ENCODE measurements around the gene MSI2.

Gene MSI2

DNA sequence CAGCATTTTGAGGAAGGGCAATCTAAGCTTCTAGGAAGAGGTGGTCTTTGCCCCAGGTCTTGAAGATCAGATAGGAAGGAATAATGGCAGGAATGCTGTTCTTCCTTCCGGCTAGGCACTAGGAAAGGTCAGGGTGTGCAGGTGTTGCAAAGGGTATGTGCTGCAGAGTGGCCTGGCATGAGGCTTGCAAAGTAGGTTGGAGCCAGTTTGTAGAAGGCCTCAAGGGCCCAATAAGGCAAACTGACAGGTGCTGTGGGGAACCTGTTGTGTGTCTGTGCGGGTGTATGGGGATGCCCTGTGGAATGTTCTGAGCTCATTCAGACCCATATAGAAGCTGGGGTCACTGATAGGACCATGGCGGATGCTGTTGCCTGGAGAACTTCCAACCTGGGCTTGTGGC, 12.7 kb downstream of the MSI2 start:
- H3K36me3 ChIP-seq (ENCODE audit: insufficient read depth, low read length): no peaks in the 10 kb centered on the region; the same call in none of the 2 replicates
- peaks cover 14% of the 10 kb centered on the region for H3K4me1 ChIP-seq (ENCODE audit: insufficient read depth, low read length)
- H3K9ac ChIP-seq (ENCODE audit: low read depth, low read length): no peak overlapping the region
- no peaks in the 10 kb centered on the region for H3K9me3 ChIP-seq (ENCODE audit: control insufficient read depth, insufficient read depth, low read length)

DNA sequence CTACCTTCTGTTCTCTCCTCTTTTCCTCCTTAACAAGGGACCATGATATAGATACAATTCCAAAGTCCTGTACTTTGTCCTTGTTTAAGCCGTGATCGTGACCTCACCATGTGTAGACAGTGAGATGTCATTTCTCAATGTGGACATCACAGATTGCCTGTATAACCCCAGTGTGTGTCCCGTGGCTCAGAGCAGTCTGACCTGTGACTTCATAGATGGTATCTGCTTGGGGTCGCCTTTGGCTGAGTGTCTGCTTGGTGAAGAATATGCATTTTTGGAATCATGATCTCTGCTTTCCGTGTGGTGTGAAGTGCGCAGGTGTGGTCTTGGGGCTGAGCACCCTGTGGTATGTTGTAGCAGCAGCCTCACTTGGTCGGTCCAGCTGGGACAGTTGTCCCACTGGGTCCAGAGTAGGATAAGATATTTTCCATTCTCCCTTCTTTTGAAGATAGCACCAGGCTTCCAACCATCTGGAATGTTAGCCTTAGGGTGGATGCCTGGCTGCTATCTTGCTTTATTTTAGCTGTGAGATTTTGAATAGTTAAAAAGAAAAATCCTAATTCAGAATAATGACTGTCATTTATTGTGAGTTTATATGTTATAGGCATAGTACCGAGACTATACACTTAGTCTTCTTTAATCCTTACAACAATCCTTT, 13.4 kb downstream of the MSI2 start:
- H3K9ac ChIP-seq (ENCODE audit: low read depth, low read length): no peak overlapping the region
- no peaks in the 10 kb centered on the region; the same call in 1 of the 2 replicates for H3K36me3 ChIP-seq (ENCODE audit: insufficient read depth, low read length)
- no peaks in the 10 kb centered on the region for H3K9me3 ChIP-seq (ENCODE audit: control insufficient read depth, insufficient read depth, low read length)
- H3K4me1 ChIP-seq (ENCODE audit: insufficient read depth, low read length): peaks cover 14% of the 10 kb centered on the region

DNA sequence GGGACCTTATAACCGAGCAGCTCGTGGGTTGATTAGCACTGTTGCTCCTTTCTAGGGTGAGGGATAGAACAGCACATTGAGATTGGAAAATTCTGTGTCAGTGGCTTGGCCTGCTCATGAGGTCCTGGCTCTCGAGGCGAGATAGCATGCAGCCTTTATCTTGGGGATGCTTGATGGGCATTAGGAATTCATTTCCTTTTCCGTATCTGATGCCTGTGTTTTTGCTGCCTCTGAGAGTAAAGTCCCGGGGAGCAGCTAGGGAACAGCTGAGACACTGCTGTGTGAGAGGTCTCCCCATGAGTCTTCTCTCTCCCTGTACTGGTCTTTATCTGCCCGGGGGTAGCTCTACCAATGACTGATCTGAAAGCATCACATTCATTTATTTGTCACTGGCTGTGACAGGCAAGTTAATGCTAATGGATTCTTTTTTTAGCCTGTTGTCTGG, 14.5 kb downstream of the MSI2 start:
- H3K9ac ChIP-seq (ENCODE audit: low read depth, low read length): no peak overlapping the region
- peaks cover 14% of the 10 kb centered on the region for H3K4me1 ChIP-seq (ENCODE audit: insufficient read depth, low read length)
- H3K9me3 ChIP-seq (ENCODE audit: control insufficient read depth, insufficient read depth, low read length): no peaks in the 10 kb centered on the region
- no peaks in the 10 kb centered on the region; the same call in 1 of the 2 replicates for H3K36me3 ChIP-seq (ENCODE audit: insufficient read depth, low read length)

DNA sequence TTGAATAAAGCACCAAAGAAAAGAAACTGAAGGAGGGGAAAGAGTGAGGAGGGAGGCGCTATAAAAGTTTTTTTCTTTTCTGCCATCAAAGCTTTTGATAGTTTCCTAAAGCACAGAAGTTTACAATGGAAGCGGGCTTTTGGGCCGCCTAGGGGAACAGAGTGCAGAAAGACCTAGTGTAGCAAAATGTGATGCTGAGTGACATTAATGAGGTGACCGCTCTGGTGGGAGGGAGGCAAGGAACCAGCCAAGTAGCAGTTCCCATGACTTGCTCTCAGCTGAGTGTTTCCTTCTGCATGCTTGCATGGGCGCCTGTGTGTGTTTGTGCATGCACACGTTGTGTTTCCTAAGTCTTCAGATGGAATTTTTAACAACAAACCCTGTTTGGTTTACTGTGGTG, 15.5 kb downstream of the MSI2 start:
- Histone ChIP-seq H3K36me3 (ENCODE audit: insufficient read depth, low read length) (no peaks in the 10 kb centered on the region; the same call in 1 of the 2 replicates), H3K9me3 (ENCODE audit: control insufficient read depth, insufficient read depth, low read length) (no peaks in the 10 kb centered on the region), H3K9ac (ENCODE audit: low read depth, low read length) (no peak overlapping the region), H3K4me1 (ENCODE audit: insufficient read depth, low read length) (peaks cover 14% of the 10 kb centered on the region)

DNA sequence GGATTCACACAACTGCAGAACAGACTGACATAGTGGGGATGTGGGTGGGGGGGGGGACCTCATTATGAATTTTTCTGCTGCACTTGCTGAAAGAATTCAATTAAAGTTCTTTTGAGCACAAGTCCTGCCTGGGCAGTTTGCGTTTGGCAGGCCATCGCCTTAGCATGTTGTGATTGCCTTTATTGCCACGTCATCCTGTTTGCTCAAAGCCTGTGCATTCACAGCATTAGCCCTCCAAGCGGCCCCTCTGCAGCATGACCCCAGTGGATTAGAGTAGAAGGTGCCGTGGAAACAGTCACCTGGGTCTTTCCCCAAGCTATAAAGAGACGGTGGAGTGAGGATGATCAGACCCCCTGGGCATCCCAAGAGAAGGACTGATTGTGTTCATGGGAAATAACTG, 17.2 kb downstream of the MSI2 start:
- Histone ChIP-seq H3K9me3 (ENCODE audit: control insufficient read depth, insufficient read depth, low read length) (no peaks in the 10 kb centered on the region), H3K9ac (ENCODE audit: low read depth, low read length) (no peak overlapping the region), H3K36me3 (ENCODE audit: insufficient read depth, low read length) (no peaks in the 10 kb centered on the region; the same call in 1 of the 2 replicates), H3K4me1 (ENCODE audit: insufficient read depth, low read length) (peaks cover 14% of the 10 kb centered on the region)

DNA sequence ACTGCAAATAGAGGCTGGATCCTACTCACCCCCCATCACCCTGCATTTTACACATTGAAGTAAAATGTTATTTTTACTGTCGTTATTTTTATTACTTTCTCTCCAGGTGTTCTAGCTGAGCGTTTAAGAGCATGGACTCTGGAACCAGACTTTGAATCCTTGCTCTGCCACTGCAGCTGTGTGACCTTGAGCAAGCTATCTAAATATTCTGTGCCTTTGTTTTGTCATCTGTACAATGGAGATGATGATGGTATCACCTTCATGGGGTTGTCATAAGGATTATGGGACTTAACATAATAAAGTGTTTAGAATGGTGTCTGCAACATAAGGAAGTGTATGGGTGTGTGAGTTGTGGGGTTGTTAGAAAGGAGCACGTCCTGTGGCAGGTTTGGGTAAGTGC, 17.8 kb downstream of the MSI2 start:
- Histone ChIP-seq H3K9ac (ENCODE audit: low read depth, low read length) (no peak overlapping the region), H3K9me3 (ENCODE audit: control insufficient read depth, insufficient read depth, low read length) (no peaks in the 10 kb centered on the region), H3K4me1 (ENCODE audit: insufficient read depth, low read length) (peaks cover 14% of the 10 kb centered on the region), H3K36me3 (ENCODE audit: insufficient read depth, low read length) (no peaks in the 10 kb centered on the region; the same call in 1 of the 2 replicates)

DNA sequence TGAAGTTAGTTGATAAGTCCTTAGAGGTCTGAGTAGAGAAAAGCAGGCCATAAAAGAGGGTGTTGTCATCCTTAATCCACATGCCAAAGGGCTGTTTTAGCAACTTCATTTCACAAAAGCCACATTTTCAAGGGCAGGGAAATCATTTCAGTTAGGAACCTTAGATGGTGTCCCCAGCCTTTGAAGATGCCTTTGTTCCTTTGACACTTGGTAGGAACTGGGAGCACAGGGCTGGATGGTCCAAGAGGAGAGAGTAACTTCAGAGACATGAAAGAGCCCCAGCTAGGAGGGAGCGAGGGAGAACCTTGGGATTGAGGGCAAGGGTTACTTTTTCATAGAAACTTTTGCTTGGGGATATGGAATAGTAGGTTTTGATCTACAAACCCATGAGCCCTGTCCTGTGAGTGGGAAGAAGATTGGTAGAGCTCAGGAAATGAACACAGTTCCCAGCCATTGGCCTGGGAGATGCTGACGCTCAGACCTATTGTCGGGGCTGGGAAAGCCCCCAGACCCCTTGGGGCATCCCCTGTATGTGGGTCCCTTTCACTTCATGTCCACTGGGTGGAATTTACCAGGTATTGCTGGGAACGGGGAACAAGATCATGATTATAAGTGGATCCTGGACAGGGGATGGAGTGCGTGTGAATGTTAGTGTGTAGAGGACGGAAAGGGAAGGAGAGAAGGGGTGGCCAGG, 18.9 kb downstream of the MSI2 start:
- no peaks in the 10 kb centered on the region for H3K36me3 ChIP-seq (ENCODE audit: insufficient read depth, low read length)

DNA sequence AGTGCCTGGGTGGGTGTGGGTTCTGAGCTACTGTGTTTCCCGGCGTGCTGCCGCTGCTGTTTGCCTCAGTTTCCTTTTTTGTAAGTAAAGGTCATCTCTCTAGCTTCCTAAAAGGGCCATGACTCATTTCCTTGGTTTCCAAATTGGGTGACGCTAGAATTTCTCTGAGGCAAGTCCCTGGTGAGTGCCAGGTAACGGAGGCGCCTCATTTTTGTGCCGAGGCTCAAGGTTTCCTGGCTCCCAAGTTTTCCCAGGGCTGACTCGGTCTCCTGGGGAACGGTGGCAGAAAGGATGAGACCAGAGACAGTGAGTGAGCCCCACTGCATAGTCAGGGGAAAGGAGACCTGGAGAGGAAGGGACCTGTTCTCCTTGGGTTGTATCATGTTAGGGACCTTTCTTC, 20.3 kb downstream of the MSI2 start:
- H3K4me1 ChIP-seq (ENCODE audit: insufficient read depth, low read length): no peaks in the 10 kb centered on the region
- no peaks in the 10 kb centered on the region for H3K36me3 ChIP-seq (ENCODE audit: insufficient read depth, low read length)
- H3K9me3 ChIP-seq (ENCODE audit: control insufficient read depth, insufficient read depth, low read length): no peaks in the 10 kb centered on the region

More for the DNA sequence above, 18.9 kb downstream of the MSI2 start:
- no peaks in the 10 kb centered on the region for H3K9me3 ChIP-seq (ENCODE audit: control insufficient read depth, insufficient read depth, low read length)
- H3K9ac ChIP-seq (ENCODE audit: low read depth, low read length): no peak overlapping the region
- peaks cover 12% of the 10 kb centered on the region for H3K4me1 ChIP-seq (ENCODE audit: insufficient read depth, low read length)

DNA sequence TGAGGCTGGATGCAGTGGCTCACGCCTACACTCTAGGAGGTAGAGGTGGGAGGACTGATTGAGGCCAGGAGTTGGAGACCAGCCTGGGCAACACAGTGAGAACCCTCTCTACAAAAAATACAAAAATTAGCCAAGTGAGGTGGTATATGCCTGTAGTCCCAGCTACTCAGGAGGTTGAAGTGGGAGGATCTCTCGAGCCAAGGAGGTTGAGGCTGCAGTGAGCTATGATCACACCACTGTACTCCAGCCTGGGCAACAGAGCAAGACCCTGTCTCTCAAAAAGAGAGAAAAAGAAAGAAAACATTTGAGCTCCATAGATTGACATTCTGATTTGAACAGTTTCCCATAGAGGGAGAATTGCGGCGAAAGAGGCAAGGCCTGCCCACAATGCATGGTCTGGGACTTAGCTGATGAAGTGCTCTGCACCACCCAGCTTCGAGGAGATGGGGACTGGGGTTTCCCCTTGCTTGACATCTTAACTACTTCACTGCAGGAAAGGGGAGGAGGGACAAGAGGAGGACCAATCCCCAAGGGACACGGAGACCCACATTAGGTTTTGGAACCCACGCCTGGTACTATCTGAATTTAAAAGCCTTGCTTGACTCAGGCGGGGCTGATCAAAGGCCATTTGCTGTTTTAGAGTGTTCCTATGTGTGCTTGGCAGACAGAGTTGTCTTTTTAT, 21.7 kb downstream of the MSI2 start:
- Histone ChIP-seq H3K9me3 (ENCODE audit: control insufficient read depth, insufficient read depth, low read length) (no peaks in the 10 kb centered on the region), H3K4me1 (ENCODE audit: insufficient read depth, low read length) (peaks cover 9% of the 10 kb centered on the region), H3K36me3 (ENCODE audit: insufficient read depth, low read length) (no peaks in the 10 kb centered on the region), H3K9ac (ENCODE audit: low read depth, low read length) (no peak overlapping the region)

More for the DNA sequence above, 20.3 kb downstream of the MSI2 start:
- H3K9ac ChIP-seq (ENCODE audit: low read depth, low read length): no peak overlapping the region

DNA sequence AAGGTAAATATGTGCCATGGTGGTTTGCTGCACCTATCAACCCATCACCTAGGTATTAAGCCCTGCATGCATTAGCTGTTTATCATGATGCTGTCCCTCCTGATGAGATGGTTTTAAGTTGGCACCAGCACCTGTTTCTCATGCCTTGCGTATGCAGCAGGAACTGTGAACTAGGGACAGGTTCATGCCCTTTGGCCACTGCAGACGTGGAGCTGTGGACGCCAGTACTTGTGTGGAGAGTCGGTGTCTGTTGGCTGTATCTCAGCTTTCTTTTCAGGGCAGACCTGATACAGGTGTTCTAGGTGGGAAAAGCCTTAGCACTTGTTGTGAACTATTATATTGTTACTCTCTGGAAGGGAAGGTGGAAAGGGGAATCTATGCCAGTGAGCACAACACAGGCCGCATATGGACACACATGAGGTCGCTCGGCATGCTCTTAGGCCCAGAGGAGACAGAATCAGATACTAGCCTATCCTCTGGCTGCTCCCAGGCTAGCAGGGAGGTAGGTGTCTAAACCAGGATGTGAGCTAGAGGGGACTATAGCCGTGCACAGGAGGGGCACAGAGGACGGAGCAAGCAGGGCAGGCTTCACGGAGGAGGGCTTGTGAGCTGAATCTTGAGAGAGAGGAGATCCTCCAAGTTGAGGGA, 22.5 kb downstream of the MSI2 start:
- H3K36me3 ChIP-seq (ENCODE audit: insufficient read depth, low read length): no peaks in the 10 kb centered on the region
- H3K9ac ChIP-seq (ENCODE audit: low read depth, low read length): no peak overlapping the region
- no peaks in the 10 kb centered on the region for H3K9me3 ChIP-seq (ENCODE audit: control insufficient read depth, insufficient read depth, low read length)
- H3K4me1 ChIP-seq (ENCODE audit: insufficient read depth, low read length): peaks cover 14% of the 10 kb centered on the region

DNA sequence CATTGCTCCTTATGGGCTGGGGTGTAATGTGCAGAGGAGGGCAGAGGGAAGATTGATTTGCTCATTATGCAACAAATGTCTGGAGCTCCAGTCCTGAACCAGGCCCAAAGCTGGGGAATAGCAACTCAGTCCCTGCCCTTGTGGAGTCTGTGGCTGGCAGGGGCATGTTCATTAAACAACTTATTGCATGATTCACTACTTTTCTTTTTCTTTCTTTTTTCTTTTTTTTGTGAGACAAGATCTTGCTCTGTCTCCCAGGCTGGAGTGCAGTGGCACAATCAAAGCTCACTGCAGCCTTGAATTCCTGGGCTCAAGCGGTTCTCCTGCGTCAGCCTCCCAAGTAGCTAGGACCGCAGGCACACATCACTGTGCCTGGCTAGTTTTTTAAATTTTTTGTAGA, 23.1 kb downstream of the MSI2 start:
- peaks cover 16% of the 10 kb centered on the region for H3K4me1 ChIP-seq (ENCODE audit: insufficient read depth, low read length)
- H3K9ac ChIP-seq (ENCODE audit: low read depth, low read length): no peak overlapping the region
- H3K36me3 ChIP-seq (ENCODE audit: insufficient read depth, low read length): no peaks in the 10 kb centered on the region
- H3K9me3 ChIP-seq (ENCODE audit: control insufficient read depth, insufficient read depth, low read length): no peaks in the 10 kb centered on the region

DNA sequence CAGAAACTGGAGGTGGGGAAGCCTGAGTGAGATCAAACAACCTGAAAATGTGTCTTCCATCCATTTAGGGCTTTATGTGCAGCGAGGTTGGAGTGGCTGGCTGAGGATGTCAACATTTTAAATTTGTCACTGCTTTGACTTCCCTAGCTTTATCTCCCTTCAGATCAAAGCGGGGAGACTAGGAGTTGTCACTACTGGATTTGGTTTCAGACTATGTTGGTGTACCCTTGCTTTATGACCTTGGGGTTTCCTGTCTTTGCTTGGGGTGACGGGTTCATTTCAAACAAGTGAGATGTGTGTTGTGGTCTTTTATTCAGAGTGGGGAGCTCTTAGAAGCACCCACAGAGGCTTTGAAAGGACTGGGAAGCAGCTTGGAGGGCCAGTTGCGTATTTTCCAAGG, 25.6 kb downstream of the MSI2 start:
- H3K9me3 ChIP-seq (ENCODE audit: control insufficient read depth, insufficient read depth, low read length): no peaks in the 10 kb centered on the region
- H3K4me1 ChIP-seq (ENCODE audit: insufficient read depth, low read length): peaks cover 40% of the 10 kb centered on the region
- H3K9ac ChIP-seq (ENCODE audit: low read depth, low read length): no peak overlapping the region
- H3K36me3 ChIP-seq (ENCODE audit: insufficient read depth, low read length): no peaks in the 10 kb centered on the region

DNA sequence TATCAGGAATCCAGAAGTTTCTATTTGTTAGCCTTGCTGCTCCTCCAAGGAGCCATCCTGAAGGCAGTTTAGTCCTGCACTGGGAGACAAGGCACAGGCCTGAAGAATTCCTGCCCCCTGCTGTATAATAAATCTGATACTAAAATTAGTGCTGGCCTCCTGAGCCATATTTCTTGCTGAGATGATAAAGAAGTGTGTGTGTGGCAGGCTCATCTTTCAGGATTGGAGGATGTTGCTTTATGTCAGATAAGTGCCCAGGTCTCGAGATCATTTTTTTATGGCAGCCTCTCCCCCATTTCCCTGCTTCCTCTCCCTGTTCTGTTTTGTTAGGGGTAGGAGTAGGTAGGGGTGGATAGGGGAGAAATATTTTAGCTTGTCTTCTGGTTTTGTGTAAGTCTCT, 26.0 kb downstream of the MSI2 start:
- peaks cover 40% of the 10 kb centered on the region for H3K4me1 ChIP-seq (ENCODE audit: insufficient read depth, low read length)
- H3K9ac ChIP-seq (ENCODE audit: low read depth, low read length): no peak overlapping the region
- no peaks in the 10 kb centered on the region for H3K9me3 ChIP-seq (ENCODE audit: control insufficient read depth, insufficient read depth, low read length)
- no peaks in the 10 kb centered on the region for H3K36me3 ChIP-seq (ENCODE audit: insufficient read depth, low read length)

DNA sequence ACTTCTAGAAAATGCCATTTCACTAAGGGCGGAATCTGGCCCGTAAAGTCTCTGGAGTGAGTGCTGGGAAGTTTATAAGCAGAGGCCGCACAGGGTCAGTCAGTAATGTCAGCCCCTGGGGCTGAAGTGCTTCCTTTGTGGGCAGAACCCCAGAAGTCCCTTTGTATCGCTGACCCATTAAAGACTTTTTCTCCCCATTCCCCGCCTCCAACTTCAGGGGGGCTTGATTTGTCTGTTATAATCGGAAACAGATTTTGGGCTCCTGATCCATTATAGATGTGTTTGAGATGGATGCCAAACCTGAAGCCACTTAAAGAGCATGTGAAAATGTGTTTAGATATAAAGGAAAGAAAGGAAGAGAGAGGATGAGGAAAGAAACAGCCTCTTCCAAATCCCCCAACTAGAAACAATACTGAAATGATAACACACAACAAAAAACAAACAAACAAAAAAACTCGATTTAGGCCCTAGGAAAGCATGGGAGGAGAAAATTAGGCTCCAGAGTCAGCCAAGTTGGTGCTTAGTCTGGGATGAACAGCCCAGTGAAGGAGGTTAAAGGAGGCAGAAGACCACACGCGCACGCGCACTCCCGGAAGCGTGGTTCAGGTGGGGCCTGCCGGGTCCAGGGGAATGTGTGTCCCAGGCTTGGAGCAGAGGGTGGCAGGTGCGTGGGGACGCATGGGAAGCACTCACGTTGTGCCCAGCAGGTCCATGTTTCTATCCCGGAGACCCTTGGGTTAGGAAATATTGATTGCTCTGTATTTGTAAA, 27.1 kb downstream of the MSI2 start:
- no peaks in the 10 kb centered on the region for H3K9me3 ChIP-seq (ENCODE audit: control insufficient read depth, insufficient read depth, low read length)
- no peaks in the 10 kb centered on the region for H3K36me3 ChIP-seq (ENCODE audit: insufficient read depth, low read length)
- H3K9ac ChIP-seq (ENCODE audit: low read depth, low read length): no peak overlapping the region
- H3K4me1 ChIP-seq (ENCODE audit: insufficient read depth, low read length): peaks cover 41% of the 10 kb centered on the region
